HG02571 (cell line): ENCODE measurements around the gene TTC13.

Experiments used
- ATAC-seq: cut with Tn5 transposase; IDR thresholded peaks from one replicate; pipeline ENCODE4 v1.9.1; 2021; ENCODE audit warnings: mild to moderate bottlenecking, moderate library complexity; ENCODE audit not compliant: unreplicated experiment

Gene TTC13

DNA sequence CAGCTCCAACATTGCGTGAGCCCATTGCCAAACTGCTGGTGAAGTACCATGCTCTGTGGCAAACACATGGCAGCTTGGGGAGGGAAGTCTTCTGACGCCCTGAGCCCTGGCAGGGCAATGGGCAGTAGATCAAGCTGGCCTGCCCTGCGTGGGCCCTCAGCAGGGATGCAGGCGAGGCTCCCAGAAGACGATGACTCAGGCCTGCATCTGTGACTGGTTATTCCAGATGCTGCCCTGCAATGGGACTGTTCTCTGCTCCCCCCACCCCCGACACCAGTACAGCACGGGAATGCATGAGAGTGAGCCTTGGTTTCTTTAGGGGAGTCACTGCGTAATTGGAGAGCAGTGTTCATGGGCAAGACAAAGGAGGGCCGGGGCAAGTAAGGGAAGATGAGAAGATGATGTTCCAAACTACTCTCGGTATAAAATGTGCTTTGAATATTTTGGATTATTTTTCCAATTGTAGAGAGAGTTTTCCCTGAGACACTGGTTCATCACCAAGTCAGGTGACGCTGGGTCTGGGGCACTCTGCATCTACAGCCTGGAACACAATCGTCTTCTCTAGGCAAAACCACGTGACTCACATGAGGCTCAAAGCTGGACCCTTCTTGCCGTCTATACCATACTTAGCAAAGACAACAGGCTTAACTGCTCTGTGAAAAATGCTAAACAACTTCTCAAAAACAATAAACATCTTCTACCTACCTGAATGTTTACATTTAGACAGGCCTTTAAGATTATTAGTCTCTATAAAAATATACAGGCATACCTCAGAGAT lies 101.3 kb downstream of the TTC13 start:
- ATAC-seq, result no peak

DNA sequence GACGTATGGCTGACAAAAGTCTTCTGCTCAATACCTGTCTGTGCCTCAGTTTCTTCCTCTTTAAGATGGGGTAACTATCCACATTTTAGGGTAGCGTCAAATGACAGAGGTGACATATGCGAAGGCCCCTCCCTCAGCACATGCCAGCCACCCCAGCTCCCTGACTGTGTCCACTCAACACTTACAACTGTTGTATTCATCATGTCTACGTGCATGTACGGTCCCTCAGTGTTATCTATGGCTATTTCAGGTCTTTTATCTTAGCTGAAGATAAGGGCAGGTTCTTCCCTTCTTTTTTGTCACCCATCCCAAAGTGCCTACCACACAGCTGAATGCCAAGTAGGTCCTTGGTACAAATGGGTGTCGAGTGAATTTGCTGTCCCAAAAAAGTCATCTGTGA lies 102.0 kb downstream of the TTC13 start:
- ATAC-seq, result no peak

DNA sequence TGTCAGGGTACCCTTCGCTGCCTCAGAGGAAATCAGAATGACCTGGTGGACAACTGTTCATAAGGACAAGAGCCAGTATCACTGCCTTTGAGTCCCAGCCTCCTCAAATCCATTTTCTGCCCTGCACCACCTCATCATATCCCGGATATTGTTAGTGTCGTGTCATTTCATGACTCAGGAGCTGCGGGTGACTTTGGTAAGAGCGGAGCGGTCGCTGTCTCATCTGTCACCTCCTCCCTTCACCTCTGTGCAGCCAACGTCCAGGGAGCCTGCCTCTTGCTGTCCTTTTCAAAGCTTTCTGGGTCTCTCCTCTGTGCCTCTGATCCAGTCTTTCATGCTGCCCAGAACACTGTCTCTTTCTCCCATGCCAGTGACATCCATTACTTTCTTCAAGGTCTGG lies 103.3 kb downstream of the TTC13 start:
- no peak for ATAC-seq

DNA sequence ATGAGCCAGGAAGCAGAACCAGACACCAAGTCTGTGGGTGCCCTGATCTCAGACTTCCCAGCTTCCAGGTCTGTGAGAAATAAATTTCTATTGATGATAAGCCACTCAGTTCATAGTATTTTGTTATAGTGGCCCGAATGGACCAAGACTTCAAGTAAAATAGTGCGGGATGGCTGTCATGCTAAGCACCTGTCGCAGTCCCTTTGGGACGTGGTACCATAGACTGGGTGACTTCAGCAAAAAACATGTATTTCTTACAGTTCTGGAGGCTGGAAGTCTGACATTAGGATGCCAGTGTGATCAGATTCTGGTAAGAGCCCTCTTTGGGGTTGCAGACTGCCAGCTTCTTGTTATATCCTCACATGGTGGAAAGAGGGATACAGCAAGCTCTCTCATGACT lies 107.7 kb downstream of the TTC13 start:
- no peak for ATAC-seq

DNA sequence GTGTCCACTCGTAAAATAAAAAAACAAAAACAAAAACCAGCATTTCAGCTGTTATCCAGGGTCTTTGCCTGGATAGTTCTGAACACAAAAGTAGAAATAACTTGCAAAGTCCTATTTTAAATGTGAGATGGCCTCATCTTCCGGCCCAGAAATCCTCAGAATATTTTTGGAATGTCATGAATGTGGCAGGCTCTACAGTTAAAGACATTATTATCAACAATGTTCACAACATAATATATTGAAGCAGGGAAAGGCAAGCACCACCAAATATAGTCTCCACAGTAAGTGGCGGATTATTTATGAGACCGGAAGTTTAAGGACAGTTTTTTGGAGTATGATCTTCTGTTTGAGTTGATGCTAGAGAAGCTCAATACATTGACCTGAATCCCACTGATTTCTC lies 109.2 kb downstream of the TTC13 start:
- ATAC-seq, result no peak

DNA sequence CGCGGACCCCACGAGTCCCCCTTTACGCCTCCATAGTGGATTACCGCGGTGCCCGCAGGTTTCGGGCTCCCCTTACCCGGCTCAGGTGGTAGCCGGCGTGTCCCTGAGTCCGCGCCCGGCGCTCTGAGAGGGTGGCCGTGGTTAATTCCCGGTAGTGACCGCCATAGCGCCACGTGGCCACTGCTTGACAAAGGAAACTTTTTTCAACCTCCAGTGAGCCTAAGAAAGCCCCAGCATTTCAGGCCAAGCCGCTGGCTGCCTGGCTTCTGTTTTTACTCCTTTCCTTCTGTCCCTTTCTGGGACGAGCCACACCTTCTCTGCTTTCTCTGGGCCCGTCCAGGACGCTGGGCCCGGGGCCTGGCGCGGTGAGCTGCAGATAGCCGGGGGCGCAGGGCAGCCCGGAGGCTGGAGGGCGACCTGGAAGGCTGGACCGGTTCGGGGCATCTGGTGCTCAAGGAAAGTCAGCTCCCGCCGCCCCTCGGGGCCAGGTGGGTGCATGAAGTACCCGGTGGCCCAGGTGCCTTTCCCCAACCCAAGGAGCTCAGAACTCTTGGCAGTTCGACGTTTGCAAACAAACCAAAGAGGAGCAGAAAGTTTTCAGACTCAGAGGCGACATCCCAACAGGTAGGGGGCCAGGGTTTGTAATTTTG lies 109.8 kb downstream of the TTC13 start:
- ATAC-seq, result peak; percentile 49

DNA sequence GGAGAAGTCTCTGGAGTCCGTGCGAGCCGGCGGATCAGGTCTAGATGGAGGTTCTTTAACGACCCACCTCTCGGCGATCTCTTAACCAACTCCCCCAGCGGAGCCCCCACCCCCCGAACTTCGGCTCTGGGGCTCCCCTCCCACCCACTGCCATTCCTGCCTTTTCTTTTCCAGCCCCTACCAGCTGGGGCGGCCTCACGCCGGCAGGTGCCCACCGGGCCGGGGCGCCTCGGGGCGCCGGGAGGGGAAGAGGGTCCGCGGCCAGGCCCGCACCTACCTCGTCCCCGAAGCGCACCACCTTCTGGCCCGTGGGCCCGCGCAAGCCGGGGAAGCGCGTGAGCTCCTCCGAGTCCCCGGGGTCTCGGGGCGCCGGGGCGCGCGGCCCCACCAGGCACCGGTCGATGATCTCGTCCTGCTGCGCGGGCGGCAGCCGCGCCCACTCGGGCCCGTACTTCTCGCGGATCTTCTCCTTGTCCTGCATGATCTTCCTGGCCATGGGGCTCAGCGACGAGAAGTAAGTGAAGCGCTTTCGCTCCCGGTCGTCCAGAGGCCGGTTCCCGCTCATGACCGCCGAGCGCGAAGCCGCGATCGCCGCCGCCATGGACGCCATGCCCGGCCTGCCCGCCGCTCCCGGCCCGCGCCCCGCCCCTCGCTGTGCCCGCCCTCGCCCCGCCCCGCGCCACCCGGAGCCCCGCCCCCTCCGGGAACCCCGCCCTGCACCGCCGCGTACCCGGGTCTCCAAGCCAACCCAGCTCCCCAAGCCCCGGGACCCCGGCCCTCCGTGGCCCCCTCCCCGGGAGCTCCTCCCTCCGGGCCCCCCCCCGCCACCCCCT lies 110.5 kb downstream of the TTC13 start, which contains the start of gene C1orf198:
Gene C1orf198 (minus strand): TSS at position 619 of the 833 bp plus-strand sequence. CDS start 9 bp downstream, at position 610.
- peak; percentile 85 for ATAC-seq

DNA sequence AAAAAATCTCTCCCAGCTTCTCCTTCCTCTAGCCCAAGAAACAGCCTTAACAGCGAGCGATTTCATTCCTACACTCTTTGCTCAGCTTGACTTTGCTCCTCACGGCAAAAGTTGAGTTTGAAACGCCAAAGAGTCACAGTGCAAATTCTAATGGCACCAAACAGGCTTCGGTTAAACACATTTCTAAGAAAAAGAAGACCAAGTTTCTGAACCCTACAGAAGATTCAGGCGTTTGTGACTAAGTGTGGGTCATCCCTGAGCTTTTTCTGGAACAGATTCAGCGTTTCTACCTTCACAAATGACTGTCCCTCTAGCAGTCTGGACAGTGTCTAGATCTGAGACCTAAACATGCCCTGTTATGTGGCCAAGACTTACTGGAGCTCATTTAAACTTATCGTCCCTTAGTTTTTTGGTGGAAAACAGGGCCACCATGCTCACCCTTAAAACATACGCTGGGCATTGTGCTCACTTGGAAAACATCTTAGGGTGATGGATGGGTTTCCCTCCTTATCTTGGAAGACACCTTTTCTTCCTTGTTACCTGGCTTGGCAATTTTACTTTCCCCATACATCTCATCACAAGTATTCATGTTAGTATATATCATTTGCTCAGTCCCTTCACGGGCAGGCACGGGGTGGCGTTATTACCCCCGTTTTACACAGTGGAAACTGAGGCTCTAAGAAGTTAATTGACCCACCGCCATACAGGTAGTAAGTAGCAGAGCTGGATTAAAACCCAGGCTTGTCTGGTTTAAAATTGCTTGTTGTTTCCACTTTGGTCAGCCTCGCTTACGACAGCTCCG lies 111.4 kb downstream of the TTC13 start:
- no peak for ATAC-seq

DNA sequence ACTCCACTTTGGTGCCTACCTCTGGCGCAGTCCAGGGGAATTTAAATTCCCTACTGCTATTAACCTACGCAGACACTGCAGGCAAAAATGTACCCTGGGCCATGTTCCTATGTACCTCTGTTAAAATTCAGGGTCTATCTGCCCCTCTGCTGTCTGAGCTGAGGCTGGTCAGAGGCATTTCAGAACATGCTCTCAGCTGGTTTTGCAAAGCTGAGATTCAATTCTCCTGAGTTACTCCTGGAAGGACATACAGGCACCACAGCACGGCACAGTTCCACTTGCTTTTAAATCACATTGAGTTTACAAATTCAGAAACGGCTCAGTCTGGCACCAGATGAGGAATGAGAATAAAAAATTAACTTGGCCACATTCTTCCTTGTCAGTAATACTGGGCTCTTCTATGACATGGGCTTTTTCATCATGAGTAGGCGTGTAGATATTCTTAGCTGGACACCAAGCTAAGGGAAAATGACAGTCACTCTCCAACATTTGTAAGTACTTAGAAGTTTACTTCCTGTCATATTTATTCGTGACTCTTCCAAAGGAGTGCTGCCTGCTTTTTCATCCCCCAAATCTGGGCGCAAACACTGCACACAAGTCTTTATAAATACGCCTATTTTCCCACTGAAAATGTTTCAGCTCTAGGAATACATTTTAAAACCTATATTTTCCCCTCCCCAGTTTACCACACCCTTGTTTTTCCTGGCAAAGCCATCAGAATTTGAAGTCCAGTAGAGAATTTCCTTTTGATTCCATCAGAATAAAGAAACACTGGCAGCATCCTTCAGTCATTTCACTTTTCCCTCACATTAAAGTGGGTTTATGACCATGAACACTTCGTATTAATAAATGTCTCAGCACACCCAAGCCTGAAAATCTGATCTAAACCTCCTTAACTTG lies 112.2 kb downstream of the TTC13 start:
- no peak for ATAC-seq

DNA sequence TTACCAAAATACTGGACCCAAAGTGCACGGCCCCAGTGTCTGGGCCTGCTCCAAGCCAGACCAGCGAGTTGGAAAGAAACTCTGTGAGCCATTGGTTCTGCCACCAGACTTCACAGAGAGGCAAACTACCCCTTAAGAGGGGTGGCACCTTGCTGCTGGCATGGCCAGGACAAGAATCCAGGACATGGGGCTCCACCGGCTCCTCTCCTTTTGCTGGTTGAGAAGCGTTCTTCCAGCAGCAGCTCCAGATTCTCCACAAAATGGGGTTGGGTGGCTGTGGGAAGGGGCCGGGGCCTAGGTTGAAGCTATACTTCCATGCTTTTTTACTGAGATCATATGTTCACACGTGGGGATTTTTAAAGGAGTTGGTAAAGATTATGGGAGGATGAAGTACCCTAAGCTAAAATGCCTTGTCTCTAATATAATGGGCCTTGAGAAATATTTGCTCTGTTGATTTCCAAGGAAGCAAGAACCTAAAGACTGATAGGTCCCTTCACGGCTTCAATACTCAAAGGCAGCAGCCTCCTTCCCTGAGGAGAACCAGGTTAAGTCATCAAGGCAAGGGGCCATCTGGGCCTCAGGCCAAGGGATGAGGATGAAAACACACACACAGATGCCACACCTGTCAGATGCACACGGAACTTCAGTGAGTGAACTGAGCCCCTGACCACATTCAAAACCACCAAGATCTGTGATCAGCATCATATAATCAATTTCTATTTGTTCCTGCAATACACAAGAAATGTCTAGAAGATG lies 113.4 kb downstream of the TTC13 start:
- no peak for ATAC-seq

DNA sequence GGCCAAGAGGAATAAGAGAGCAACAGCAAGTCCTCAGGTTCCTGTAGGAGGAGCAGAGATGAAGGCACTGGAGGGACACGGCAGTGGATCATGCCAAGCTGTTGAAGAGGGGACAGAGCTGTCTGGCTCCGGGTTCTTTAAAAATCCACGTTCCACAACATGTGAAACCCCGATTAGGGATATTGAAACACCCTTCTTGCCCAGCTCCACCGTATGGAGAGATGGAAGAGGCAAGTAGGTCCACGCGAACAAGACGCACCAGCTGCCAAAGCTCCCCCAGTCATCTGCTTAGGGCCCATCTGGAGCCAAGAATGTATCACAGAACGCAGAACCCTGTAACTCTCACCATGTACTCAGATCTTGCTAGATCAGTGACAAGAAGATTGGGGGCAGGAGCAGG lies 114.2 kb downstream of the TTC13 start:
- no peak for ATAC-seq

DNA sequence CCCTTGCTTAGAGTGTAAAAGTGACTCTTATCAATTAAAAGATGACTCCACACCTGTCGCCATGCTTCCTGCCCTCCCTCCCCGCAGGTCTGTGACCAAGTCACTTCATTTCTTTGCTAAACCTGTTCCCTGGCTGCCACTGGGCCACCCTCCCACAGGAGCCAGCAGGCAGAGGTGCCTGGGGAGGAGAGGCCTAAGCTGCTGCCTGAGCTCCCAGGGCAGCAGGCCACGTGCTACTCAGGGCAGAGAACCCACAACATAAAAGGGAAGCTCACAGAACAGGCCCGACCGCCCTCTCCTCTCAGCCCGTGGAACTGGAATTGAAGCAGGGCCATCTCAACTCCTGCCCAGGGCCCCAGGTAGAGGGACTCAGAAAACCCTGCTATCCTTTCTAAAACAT lies 115.2 kb downstream of the TTC13 start:
- ATAC-seq, result no peak

DNA sequence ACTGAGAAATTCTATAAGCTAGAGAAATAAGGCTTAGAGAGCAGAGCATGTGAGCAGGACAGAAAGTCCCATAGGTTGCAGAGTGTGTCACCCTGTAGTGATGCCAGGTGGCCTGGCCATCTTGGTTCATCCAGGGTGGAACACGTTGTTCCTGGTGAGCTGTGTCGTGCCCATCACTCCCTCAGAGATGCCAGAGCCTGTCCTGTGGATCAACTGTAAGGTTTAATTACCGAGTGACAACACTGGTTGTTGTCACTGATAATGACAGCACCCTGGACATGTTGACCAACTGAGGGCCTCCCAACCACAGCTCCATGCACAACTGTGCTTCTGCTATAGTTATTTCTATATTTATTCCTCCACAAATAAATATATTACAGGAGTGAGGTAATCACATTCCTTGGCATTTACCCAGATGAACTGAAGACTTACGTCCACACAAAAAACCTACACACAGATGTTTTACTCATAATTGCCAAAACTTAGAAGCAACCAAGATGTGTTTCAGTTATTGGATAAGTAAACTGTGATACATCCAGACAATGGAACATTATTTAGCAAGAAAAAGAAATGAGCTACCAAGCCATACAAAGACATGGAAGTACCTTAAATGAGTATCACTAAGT lies 116.6 kb downstream of the TTC13 start:
- ATAC-seq, result no peak

DNA sequence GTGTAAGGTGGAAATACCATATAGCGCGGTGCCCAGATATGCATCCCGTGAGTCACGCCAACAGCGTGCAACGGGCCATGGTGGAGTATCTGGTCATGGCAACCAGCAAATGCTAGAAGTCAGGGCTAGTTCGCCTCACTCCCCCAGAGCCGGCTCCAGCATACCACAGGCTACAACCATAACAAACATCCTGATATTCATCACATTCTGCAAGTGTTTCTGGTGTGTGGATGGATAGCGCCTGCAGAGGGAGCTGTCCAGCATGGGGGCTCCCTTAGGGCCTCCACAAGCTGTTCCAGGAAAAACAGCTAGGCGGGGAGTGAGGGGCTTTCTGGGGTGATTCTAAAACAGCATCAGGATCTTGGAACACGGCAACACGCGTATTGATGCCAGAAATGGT lies 117.2 kb downstream of the TTC13 start:
- no peak for ATAC-seq

DNA sequence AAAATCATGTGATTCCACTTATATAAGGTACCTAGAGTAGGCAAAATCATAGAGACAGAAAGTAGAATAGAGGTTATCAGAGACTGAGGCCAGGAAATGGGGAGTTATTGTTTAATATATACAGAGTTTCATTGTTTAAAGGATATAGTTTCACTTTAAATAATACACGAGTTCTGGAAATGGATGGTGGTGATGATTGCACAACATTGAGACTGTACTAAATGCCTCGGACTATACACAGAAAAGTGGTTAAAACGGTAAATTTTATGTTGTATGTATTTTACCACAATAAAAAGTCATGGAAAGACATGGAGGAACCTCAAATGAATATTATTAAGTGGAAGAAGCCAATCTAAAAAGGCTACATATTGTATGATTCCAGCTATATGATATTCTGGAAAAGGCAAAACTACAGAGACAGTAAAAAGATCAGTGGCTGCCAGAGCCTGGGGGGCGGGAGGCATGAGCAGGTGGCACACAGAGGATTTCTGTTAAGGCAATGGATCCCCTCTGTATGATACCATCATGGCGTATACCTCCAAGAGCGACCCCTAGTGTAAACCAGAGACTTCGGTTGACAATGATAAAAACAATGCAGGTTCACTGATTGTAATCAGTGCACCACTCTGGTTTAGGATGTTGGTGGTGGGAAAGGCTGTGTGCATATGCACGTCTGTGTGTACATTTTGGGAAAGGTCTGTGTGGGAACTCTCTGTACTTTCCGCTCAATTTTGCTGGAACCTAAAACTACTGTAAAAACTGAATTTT lies 117.9 kb downstream of the TTC13 start:
- no peak for ATAC-seq

DNA sequence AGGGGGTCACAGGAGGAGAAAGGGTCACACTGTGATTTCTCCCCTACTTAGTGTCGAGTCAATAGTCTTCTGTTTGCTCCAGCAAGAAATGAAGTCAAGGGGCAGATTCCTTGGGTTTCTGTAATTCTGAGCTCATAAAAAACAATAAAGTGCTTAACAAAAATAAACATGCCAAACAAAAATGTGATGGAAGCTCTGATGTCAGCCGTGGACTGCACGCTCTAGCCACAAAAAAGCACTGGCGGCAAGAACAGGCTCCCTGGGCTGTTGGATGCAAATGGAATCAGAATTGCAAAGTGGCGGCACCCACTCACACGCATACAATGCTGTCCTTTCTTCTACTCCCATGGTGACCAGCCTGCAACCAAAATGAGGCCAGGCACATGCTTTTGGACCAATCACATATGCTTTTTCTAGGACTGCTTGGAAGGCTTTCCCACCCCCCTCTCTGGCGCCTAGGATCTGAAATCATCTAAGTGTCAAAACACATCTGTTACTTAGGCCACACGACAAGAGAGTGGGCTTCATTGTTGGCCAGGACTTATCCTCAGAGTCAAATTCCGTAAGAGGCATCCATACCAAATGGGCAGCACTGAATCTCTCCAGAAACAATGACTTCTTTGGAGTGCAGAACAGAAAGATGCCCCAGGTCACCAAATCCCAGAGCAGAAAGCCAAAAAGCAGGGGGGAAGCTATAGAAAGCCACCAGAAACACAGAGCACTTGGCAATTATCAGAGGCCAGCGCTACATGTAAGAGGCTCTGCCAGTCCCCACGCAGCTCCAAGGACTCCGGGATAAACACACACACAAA lies 119.5 kb downstream of the TTC13 start:
- no peak for ATAC-seq

DNA sequence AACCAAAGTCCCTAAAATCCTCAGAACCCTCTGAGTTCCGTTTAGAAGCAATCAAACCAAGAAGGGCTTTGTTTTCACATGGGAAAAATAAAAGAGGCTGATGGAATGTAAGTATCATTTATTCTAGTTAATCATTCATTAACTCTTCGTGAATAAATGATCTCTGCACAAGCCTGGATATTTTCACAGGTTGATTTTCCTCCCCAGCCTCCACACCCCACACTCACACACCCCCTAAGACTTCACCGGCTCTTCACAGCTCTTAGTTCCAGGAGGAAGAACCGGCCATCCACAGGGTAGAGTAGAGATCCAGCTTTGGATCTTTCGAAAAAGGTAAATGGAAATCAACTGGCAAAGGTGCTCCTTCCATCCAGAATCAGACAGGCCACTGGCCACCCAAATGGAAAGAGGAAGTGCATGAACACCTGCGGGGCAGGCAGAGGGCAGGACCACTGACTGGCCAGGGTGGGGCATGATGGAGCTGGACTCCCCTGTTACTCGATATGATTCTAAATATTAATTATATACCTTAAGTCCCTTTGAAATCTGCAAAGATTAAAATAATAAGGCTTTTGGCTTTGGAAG lies 120.3 kb downstream of the TTC13 start:
- ATAC-seq, result no peak
